ENCODE data around the gene B4GALT2.

- TF ChIP-seq, protein P1, sequence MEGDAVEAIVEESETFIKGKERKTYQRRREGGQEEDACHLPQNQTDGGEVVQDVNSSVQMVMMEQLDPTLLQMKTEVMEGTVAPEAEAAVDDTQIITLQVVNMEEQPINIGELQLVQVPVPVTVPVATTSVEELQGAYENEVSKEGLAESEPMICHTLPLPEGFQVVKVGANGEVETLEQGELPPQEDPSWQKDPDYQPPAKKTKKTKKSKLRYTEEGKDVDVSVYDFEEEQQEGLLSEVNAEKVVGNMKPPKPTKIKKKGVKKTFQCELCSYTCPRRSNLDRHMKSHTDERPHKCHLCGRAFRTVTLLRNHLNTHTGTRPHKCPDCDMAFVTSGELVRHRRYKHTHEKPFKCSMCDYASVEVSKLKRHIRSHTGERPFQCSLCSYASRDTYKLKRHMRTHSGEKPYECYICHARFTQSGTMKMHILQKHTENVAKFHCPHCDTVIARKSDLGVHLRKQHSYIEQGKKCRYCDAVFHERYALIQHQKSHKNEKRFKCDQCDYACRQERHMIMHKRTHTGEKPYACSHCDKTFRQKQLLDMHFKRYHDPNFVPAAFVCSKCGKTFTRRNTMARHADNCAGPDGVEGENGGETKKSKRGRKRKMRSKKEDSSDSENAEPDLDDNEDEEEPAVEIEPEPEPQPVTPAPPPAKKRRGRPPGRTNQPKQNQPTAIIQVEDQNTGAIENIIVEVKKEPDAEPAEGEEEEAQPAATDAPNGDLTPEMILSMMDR (IDR thresholded peaks at IDR 0.05): no peak
- no peak for TF ChIP-seq POLR2A (IDR thresholded peaks at IDR 0.05)
Measured at GRCh38 chr1:44019466-44019948, 40.5 kb downstream of the B4GALT2 start.

All from Peyer's patch (tissue), 4 donors.